Upper lobe of right lung (tissue), 1 donor: ENCODE measurements around the gene SMIM24. TPM values are rescaled to one million over a fixed set of nuclear protein-coding genes. Genes with fewer than 3 reads are reported as not detected.

ENCODE experiments used
- ATAC-seq: fragments of 200-7000 bp; cut with Tn5 transposase; one replicate; pipeline ENCODE4 v1.9.1; 2020; ENCODE audit warnings: mild to moderate bottlenecking, moderate library complexity
- DNase-seq: peaks from one replicate; pipeline ENCODE4 v3.0.0-alpha.2; 2020
- H3K27ac ChIP-seq: fragments of 200-600 bp; one replicate; pipeline ENCODE4 v1.8.0; 2022
- H3K27me3 ChIP-seq: fragments of 200-600 bp; one replicate; pipeline ENCODE4 v1.8.0; 2022; ENCODE audit warnings: mild to moderate bottlenecking
- H3K36me3 ChIP-seq: fragments of 200-600 bp; one replicate; pipeline ENCODE4 v1.8.0; 2022
- H3K4me1 ChIP-seq: fragments of 200-600 bp; one replicate; pipeline ENCODE4 v1.8.0; 2022
- H3K4me3 ChIP-seq: fragments of 200-600 bp; one replicate; pipeline ENCODE4 v1.8.0; 2022; ENCODE audit warnings: mild to moderate bottlenecking
- H3K9me3 ChIP-seq: fragments of 200-600 bp; one replicate; pipeline ENCODE4 v1.8.0; 2022
- intact Hi-C: fragments of 100-400 bp; cut with DNase I; formaldehyde crosslinking; loops from one replicate; pipeline ENCODE4 v1.11.0; 2022
- total RNA-seq: library from RNA; stranded (reverse); fragmentation: NEBNext Ultra II Directional; extraction: Animal tissue kit (Norgen Biotek cat#: 25700); gene quantifications from one replicate; pipeline ENCODE4 v1.2.1, GENCODE V29; 2021
- TF ChIP-seq, protein P1 (sequence below): fragments of 200-600 bp; IDR thresholded peaks from one replicate; pipeline ENCODE4 v1.8.0; 2022; ENCODE audit warnings: antibody characterized with exemption
- donor health status: DM: no; HTN: yes; CAD: no; lungs with severe emphysema.

The SMIM24 gene
- total RNA-seq, 1 donor from 2014 or later, result not detected

DNA sequence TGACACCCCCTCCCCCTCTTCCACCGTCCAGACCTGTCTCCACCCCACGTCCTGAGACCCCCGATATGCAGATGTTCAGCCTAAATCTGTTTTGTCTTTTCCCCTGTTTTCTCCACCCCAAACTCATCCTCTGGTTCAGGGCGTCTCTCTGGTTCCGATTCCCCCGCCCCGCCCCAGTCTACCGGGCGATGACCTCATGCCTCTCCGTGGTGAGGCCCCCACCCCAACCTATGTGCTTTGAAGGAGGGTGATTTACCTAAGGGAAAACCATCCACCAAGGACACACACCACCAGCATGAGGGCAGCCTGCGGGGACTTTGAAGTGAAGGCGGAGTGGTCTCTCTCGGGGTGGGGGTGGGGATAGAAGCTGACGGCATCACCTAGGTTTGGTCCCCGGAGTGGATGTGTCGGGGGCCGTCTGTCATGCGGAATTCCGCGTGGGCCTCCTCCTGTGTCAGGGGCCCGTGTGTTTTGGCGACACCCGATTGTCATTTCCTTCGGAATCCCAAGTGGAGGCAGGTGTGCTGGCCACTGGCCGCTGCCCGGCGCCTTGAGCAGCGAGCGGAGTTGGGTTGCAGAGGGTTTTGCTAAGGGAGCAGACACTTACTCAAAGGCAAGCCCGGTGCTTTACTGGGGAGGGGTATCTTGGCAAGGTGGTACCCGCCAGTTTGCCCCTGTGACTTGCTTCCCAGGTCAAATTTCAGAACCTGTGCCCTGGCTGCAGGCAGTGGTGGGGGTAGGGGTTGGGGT, 27.2 kb upstream of the SMIM24 start:
- DNase-seq, result no peak
- no peaks in the 10 kb centered on the region for H3K9me3 ChIP-seq
- H3K4me3 ChIP-seq, result peak overlapping the region; percentile 75
- H3K4me1 ChIP-seq, result peaks cover 13% of the 10 kb centered on the region
- TF ChIP-seq, protein P1, sequence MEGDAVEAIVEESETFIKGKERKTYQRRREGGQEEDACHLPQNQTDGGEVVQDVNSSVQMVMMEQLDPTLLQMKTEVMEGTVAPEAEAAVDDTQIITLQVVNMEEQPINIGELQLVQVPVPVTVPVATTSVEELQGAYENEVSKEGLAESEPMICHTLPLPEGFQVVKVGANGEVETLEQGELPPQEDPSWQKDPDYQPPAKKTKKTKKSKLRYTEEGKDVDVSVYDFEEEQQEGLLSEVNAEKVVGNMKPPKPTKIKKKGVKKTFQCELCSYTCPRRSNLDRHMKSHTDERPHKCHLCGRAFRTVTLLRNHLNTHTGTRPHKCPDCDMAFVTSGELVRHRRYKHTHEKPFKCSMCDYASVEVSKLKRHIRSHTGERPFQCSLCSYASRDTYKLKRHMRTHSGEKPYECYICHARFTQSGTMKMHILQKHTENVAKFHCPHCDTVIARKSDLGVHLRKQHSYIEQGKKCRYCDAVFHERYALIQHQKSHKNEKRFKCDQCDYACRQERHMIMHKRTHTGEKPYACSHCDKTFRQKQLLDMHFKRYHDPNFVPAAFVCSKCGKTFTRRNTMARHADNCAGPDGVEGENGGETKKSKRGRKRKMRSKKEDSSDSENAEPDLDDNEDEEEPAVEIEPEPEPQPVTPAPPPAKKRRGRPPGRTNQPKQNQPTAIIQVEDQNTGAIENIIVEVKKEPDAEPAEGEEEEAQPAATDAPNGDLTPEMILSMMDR, result no peak
- no peak for ATAC-seq
- intact Hi-C loops, result no loop called here
- H3K27ac ChIP-seq, result no peak overlapping the region
- H3K36me3 ChIP-seq, result no peaks in the 10 kb centered on the region
- H3K27me3 ChIP-seq, result no peaks in the 10 kb centered on the region

DNA sequence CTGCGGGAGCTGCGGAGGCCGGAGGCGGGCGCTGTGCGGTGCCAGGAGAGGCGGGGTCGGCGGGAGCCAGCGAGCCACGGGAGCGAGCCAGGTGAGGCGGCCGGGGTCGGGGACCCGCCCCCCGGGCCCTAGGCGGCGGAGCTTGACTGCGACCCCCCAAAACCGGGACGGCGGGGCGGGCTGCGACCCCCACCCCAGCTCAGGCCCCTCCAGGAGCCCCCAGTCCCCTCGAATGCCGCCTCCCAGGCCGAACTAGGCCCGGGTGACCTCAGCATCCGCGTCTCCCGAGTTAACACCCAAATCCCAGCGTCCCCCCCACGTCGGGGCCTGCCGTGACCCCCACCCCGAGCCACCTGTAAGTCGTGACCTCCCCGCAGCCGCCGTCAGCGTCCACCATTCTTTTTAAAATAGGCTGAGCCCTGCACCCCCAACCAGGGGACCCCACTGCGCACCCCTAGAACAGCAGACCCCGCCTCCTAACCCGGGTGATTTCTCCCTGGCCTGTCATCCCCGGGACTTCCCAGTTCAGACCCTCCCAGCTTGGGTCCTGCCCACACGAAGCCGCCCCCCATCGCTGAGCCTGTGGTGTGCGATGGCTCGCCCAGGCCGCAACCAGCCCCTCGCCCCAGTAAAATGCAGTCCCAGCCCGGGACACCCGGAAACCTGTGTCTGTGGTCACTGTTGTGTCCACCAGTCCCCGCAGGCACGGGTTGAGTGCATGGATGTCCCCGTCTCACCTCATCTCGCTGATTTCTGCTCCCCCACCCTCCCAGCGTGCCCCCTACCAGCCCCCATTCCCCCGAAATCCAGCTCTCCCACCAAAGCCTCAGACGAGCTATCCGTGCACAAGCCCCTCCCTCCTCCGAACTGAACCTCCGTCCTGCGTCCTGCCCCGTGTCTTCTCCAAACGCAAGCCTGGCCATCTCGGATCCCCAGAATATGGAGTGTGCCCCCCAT, 26.3 kb upstream of the SMIM24 start:
- H3K36me3 ChIP-seq, result no peaks in the 10 kb centered on the region
- peak overlapping the region; percentile 85 for H3K27ac ChIP-seq
- H3K9me3 ChIP-seq, result no peaks in the 10 kb centered on the region
- TF ChIP-seq, protein P1, result no peak
- ATAC-seq (peak; percentile 0), DNase-seq (peak; percentile 78)
- intact Hi-C loops, result no loop called here
- H3K4me1 ChIP-seq, result peaks cover 13% of the 10 kb centered on the region
- no peaks in the 10 kb centered on the region for H3K27me3 ChIP-seq
- peak overlapping the region; percentile 75 for H3K4me3 ChIP-seq

DNA sequence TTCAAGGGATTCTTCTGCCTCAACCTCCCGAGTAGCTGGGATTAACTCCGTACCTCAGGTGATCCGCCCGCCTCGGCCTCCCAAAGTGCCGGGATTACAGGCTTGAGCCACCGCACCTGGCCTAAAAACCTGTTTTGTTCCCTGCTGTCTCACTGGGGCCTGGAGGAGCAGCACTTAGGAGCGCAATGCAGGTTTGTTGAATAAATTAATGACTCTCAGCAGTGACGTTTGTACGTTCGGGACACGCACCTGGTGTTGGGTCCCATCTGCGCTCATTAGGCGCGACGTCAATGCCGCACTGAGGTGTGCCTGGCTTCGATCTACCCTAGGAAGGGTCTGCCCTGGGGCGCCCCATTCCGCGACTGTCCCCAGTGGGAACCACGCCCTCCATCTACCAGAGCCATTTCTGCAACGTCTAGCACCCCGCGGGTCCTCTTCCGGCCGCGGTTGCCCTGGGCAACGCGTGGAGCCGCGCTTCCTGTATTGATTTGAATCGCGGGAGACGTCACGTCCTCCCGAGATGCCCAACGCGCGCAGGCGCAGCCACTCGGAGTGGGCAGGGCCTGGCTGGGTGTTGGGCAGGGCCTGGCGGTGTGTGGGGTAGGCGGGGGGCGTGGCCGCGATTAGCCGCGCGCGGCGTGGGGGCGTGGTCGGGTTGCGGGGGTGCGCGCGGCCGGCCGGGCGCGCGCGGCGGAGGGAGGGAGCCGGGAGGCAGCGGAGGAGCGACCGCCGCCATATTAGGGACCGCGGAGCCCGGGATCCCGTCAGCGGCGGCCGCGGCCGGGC, 25.5 kb upstream of the SMIM24 start, which contains the start of gene FZR1:
Gene FZR1 (plus strand): TSS at position 714 of the 786 bp plus-strand sequence. CDS start 16,679 bp downstream, outside the sequence.
- Histone ChIP-seq H3K27me3 (no peaks in the 10 kb centered on the region), H3K4me1 (peaks cover 17% of the 10 kb centered on the region), H3K4me3 (peak within 1 kb of the TSS; percentile 75), H3K27ac (peak within 1 kb of the TSS; percentile 95), H3K36me3 (no peaks in the 10 kb centered on the region), H3K9me3 (no peaks in the 10 kb centered on the region)
- intact Hi-C loops, result no loop called here
- peak; percentile 98 for ATAC-seq
- peak; percentile 100 for DNase-seq
- TF ChIP-seq, protein P1, result peak; percentile 6

DNA sequence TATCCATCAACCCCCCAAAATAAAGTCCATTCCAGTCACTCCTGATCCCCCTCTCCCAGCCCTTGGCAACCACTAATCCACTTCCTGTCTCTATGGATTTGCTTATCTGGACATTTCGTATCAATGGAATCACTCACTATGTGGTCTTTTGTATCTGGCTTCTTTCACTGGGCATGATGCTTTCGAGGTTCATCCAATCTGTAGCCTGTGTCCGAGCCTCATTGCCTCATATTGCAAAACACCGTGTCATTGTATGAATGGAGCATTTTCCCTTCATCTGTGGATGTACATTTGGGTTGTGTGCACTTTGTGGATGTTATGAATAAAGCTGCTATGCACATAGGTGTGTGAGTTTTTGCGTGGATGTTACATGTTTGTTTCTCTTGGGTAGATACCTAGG, 24.4 kb upstream of the SMIM24 start:
- Histone ChIP-seq H3K36me3 (no peaks in the 10 kb centered on the region), H3K27ac (peak overlapping the region; percentile 95), H3K4me1 (peaks cover 20% of the 10 kb centered on the region), H3K4me3 (no peak overlapping the region), H3K27me3 (no peaks in the 10 kb centered on the region), H3K9me3 (no peaks in the 10 kb centered on the region)
- DNase-seq (no peak), ATAC-seq (no peak)
- TF ChIP-seq, protein P1, result no peak
- intact Hi-C loops, result no loop called here

DNA sequence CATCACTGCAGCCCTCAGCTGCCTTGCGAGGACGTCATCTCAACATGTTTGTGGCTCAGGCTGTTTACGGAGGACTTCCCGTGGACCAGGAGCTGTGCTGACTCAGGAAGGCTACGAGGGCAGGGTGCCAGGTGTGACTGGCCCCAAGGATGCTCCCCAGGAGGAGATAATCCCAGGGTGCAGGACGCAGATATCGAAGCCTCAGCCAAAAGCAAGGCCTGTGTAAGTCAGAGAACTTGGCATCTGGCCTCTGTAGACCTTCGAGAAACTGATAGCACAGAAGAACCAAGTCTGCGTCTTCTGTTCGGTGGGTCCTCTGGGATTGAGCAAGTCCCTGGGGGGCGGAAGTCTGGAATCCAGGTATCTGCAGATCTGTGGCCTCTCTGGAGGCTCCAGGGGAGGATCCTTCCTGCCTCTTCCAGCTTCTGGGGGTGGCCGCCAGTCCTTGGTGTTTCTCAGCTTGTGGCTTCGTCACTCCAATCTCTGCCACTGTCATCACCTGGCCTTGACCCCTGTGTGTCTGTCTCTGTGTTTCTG, 22.8 kb upstream of the SMIM24 start:
- Histone ChIP-seq H3K27me3 (no peaks in the 10 kb centered on the region), H3K4me3 (no peak overlapping the region), H3K9me3 (no peaks in the 10 kb centered on the region), H3K27ac (no peak overlapping the region), H3K4me1 (peaks cover 21% of the 10 kb centered on the region), H3K36me3 (no peaks in the 10 kb centered on the region)
- intact Hi-C loops, result no loop called here
- ATAC-seq (no peak), DNase-seq (no peak)
- TF ChIP-seq, protein P1, result no peak
